Measurements from ENCODE around the gene IMMP2L. TPM values are rescaled to one million over a fixed set of nuclear protein-coding genes. Genes with fewer than 3 reads are reported as not detected.

The IMMP2L gene
- total RNA-seq, 1 donor from 2014 or later, result 59.6 TPM

- Mint-ChIP-seq H3K9me3 (peaks cover 28% of the 10 kb centered on the region), H3K27ac (no peak overlapping the region), H3K4me1 (peaks cover 19% of the 10 kb centered on the region), H3K36me3 (peaks cover 21% of the 10 kb centered on the region), H3K4me3 (no peak overlapping the region), H3K27me3 (ENCODE audit: low read depth) (no peaks in the 10 kb centered on the region)
- TF ChIP-seq CTCF (IDR thresholded peaks at IDR 0.05; ENCODE audit: unreplicated experiment), result no peak
- no peak for DNase-seq (ENCODE audit: low spot score in 2 of 2, unreplicated experiment in 2 of 2)
Measured at GRCh38 chr7:111175908-111176441, 386.3 kb downstream of the IMMP2L start.

DNA sequence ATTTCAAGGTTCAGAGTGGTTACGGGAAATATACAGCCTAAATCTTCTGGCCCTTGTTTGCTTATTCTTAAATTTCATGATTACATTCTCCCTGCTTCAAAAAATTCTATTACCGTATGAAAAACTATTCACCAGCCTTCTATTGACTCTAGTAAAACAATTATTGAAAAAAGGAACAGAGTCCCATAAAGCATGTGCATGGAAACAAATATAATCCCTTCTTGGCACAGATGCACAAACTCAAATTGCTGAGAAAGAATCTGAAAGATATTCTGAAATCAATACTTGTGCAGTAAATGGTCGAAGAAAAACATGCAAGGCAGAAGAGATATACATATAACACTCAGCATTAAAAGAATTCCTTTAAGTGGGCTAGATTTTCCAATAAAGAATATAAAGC lies 387.8 kb downstream of the IMMP2L start:
- no peak for DNase-seq (ENCODE audit: low spot score in 2 of 2, unreplicated experiment in 2 of 2)
- peak overlapping the region; percentile 10 for H3K27ac Mint-ChIP-seq
- H3K4me3 Mint-ChIP-seq, result no peak overlapping the region
- H3K9me3 Mint-ChIP-seq, result peaks cover 20% of the 10 kb centered on the region
- no peaks in the 10 kb centered on the region for H3K27me3 Mint-ChIP-seq (ENCODE audit: low read depth)
- no peak for TF ChIP-seq CTCF (IDR thresholded peaks at IDR 0.05; ENCODE audit: unreplicated experiment)
- peaks cover 14% of the 10 kb centered on the region for H3K36me3 Mint-ChIP-seq
- H3K4me1 Mint-ChIP-seq, result peaks cover 21% of the 10 kb centered on the region

DNA sequence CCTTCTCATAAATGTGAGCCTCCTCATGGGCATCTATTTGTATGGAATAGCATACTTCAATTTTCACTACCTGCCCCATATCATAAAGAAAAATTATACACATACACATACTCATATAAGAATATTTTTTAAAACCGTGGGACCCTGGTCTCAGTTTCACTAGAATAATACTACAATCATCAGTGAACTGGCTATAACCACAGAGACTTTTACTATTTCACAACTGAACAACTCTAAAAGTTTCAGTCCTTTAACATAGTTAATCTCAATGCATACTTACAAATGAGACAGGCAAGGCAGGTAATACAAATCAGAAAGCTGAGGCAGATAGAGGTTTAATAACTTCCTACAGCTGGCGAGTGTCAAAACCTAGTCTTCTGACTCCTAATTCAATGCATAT lies 388.3 kb downstream of the IMMP2L start:
- TF ChIP-seq CTCF (IDR thresholded peaks at IDR 0.05; ENCODE audit: unreplicated experiment), result no peak
- Mint-ChIP-seq H3K9me3 (peaks cover 20% of the 10 kb centered on the region), H3K4me3 (no peak overlapping the region), H3K36me3 (peaks cover 14% of the 10 kb centered on the region), H3K27ac (no peak overlapping the region), H3K27me3 (ENCODE audit: low read depth) (no peaks in the 10 kb centered on the region), H3K4me1 (peaks cover 21% of the 10 kb centered on the region)
- no peak for DNase-seq (ENCODE audit: low spot score in 2 of 2, unreplicated experiment in 2 of 2)

- no peak for DNase-seq (ENCODE audit: low spot score in 2 of 2, unreplicated experiment in 2 of 2)
- Mint-ChIP-seq H3K4me1 (peaks cover 23% of the 10 kb centered on the region), H3K27ac (no peak overlapping the region), H3K9me3 (peaks cover 16% of the 10 kb centered on the region), H3K36me3 (peaks cover 10% of the 10 kb centered on the region), H3K4me3 (no peak overlapping the region), H3K27me3 (ENCODE audit: low read depth) (no peaks in the 10 kb centered on the region)
- no peak for TF ChIP-seq CTCF (IDR thresholded peaks at IDR 0.05; ENCODE audit: unreplicated experiment)
Measured at GRCh38 chr7:111173528-111173927, 388.8 kb downstream of the IMMP2L start.

DNA sequence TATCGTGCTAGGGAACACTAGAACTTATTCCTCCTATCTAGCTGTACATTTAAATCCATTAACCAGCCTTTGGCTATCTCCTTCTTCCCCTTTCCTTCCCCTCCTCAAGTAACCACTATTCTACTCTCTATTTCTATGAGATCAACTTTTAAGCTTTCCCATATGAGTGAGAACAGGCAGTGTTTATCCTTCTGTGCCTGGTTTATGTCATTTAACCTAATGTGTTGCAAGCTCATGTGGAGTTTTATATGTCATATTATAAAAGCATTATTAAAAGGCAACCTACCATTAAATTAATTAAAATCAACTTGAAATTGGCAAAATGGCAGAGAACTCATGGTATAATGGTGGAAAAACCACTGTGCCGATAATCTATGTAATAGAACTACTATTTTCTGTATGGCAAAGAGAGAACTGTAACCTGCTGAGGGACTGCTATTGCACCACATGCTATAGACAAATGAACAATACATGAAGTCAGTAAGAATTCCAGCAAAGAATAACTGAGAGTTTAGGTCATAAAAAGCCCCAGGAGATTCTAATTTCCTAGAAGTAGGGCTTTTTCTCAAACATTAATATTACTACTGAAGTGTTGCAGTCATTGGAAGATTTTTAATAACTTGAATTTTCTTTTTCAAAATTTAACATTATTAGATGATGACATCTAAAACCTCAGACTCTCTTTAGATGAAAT lies 389.6 kb downstream of the IMMP2L start:
- no peak for DNase-seq (ENCODE audit: low spot score in 2 of 2, unreplicated experiment in 2 of 2)
- Mint-ChIP-seq H3K27ac (peak overlapping the region; percentile 77), H3K36me3 (peaks cover 8% of the 10 kb centered on the region), H3K9me3 (peaks cover 13% of the 10 kb centered on the region), H3K4me1 (peaks cover 28% of the 10 kb centered on the region), H3K27me3 (ENCODE audit: low read depth) (no peaks in the 10 kb centered on the region), H3K4me3 (no peak overlapping the region)
- TF ChIP-seq CTCF (IDR thresholded peaks at IDR 0.05; ENCODE audit: unreplicated experiment), result no peak

All from mesothelial cell of epicardium (in vitro differentiated cells).